ENCODE results near the gene HAO1.

HAO1 gene

GRCh38 chr20:7879883-7880282 lies 60.4 kb downstream of the HAO1 start:
- Histone ChIP-seq H3K4me1 (ENCODE audit: control insufficient read depth in 5 of 5, insufficient read depth in 5 of 5, low read length in 5 of 5) (no peaks in the 10 kb centered on the region), H3K9me3 (ENCODE audit: control insufficient read depth in 5 of 5, low read length in 5 of 5) (no peaks in the 10 kb centered on the region), H3K27ac (ENCODE audit: low read depth, low read length) (no peak overlapping the region), H3K27me3 (ENCODE audit: control insufficient read depth in 5 of 5, insufficient read depth in 4 of 5, low read length in 5 of 5) (peaks cover 0 to 2% (median 0%) of the 10 kb centered on the region in 5 donors), H3K36me3 (ENCODE audit: control insufficient read depth in 5 of 5, insufficient read depth in 5 of 5, low read length in 5 of 5) (no peaks in the 10 kb centered on the region), H3K9ac (ENCODE audit: low read length in 5 of 5) (no peak overlapping the region), H3K4me3 (ENCODE audit: low read depth in 1 of 5, low read length in 5 of 5) (no peak overlapping the region)

GRCh38 chr20:7868108-7868507 lies 72.2 kb downstream of the HAO1 start:
- Histone ChIP-seq H3K27me3 (ENCODE audit: control insufficient read depth in 5 of 5, insufficient read depth in 4 of 5, low read length in 5 of 5) (peaks cover 0 to 2% (median 0%) of the 10 kb centered on the region in 5 donors), H3K27ac (ENCODE audit: low read depth, low read length) (no peak overlapping the region)

GRCh38 chr20:7866285-7866684 lies 74.0 kb downstream of the HAO1 start:
- H3K4me3 ChIP-seq (ENCODE audit: low read depth in 1 of 5, low read length in 5 of 5): no peak overlapping the region
- H3K27ac ChIP-seq (ENCODE audit: low read depth, low read length): no peak overlapping the region
- H3K27me3 ChIP-seq (ENCODE audit: control insufficient read depth in 5 of 5, insufficient read depth in 4 of 5, low read length in 5 of 5): peaks cover 0 to 2% (median 0%) of the 10 kb centered on the region in 5 donors
- H3K36me3 ChIP-seq (ENCODE audit: control insufficient read depth in 5 of 5, insufficient read depth in 5 of 5, low read length in 5 of 5): no peaks in the 10 kb centered on the region
- H3K4me1 ChIP-seq (ENCODE audit: control insufficient read depth in 5 of 5, insufficient read depth in 5 of 5, low read length in 5 of 5): no peaks in the 10 kb centered on the region
- no peaks in the 10 kb centered on the region for H3K9me3 ChIP-seq (ENCODE audit: control insufficient read depth in 5 of 5, low read length in 5 of 5)
- H3K9ac ChIP-seq (ENCODE audit: low read length in 5 of 5): no peak overlapping the region

More at GRCh38 chr20:7868108-7868507, 72.2 kb downstream of the HAO1 start:
- Histone ChIP-seq H3K9me3 (ENCODE audit: control insufficient read depth in 5 of 5, low read length in 5 of 5) (no peaks in the 10 kb centered on the region), H3K4me1 (ENCODE audit: control insufficient read depth in 5 of 5, insufficient read depth in 5 of 5, low read length in 5 of 5) (no peaks in the 10 kb centered on the region), H3K36me3 (ENCODE audit: control insufficient read depth in 5 of 5, insufficient read depth in 5 of 5, low read length in 5 of 5) (no peaks in the 10 kb centered on the region), H3K9ac (ENCODE audit: low read length in 5 of 5) (no peak overlapping the region), H3K4me3 (ENCODE audit: low read depth in 1 of 5, low read length in 5 of 5) (no peak overlapping the region)

DNA sequence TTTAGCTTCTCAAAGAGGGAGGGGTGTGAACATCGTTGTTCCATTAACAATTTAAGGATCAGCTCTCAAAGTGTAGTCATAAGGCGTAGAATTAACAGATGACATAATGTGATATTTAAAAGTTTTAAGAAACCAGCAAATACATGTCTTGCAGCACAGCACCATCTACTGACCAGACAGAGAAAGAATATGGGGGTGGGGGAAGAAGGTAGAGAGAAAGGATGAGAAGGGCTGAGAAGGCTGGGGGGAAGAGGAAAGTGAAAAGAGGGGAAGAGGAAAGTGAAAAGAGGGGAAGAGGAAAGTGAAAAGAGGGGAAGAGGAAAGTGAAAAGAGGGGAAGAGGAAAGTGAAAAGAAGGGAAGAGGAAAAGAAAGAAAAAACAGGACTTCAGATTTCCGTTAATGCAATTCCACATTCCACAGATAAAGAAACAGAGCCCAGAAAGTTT lies 80.9 kb downstream of the HAO1 start:
- H3K27me3 ChIP-seq (ENCODE audit: control insufficient read depth in 5 of 5, insufficient read depth in 4 of 5, low read length in 5 of 5): no peaks in the 10 kb centered on the region
- H3K36me3 ChIP-seq (ENCODE audit: control insufficient read depth in 5 of 5, insufficient read depth in 5 of 5, low read length in 5 of 5): no peaks in the 10 kb centered on the region
- H3K27ac ChIP-seq (ENCODE audit: low read depth, low read length): no peak overlapping the region

GRCh38 chr20:7858734-7859250 lies 81.5 kb downstream of the HAO1 start:
- no peaks in the 10 kb centered on the region for H3K36me3 ChIP-seq (ENCODE audit: control insufficient read depth in 5 of 5, insufficient read depth in 5 of 5, low read length in 5 of 5)
- no peaks in the 10 kb centered on the region for H3K9me3 ChIP-seq (ENCODE audit: control insufficient read depth in 5 of 5, low read length in 5 of 5)
- H3K27me3 ChIP-seq (ENCODE audit: control insufficient read depth in 5 of 5, insufficient read depth in 4 of 5, low read length in 5 of 5): no peaks in the 10 kb centered on the region
- no peak overlapping the region for H3K4me3 ChIP-seq (ENCODE audit: low read depth in 1 of 5, low read length in 5 of 5)
- no peak overlapping the region for H3K9ac ChIP-seq (ENCODE audit: low read length in 5 of 5)
- no peak overlapping the region for H3K27ac ChIP-seq (ENCODE audit: low read depth, low read length)
- H3K4me1 ChIP-seq (ENCODE audit: control insufficient read depth in 5 of 5, insufficient read depth in 5 of 5, low read length in 5 of 5): peaks cover 0 to 7% (median 0%) of the 10 kb centered on the region in 5 donors

More for the DNA sequence above, 80.9 kb downstream of the HAO1 start:
- Histone ChIP-seq H3K9ac (ENCODE audit: low read length in 5 of 5) (no peak overlapping the region), H3K4me1 (ENCODE audit: control insufficient read depth in 5 of 5, insufficient read depth in 5 of 5, low read length in 5 of 5) (peaks cover 0 to 7% (median 0%) of the 10 kb centered on the region in 5 donors), H3K4me3 (ENCODE audit: low read depth in 1 of 5, low read length in 5 of 5) (no peak overlapping the region), H3K9me3 (ENCODE audit: control insufficient read depth in 5 of 5, low read length in 5 of 5) (no peaks in the 10 kb centered on the region)

GRCh38 chr20:7856756-7857155 lies 83.5 kb downstream of the HAO1 start:
- Histone ChIP-seq H3K4me1 (ENCODE audit: control insufficient read depth in 5 of 5, insufficient read depth in 5 of 5, low read length in 5 of 5) (peaks cover 0 to 7% (median 0%) of the 10 kb centered on the region in 5 donors), H3K9ac (ENCODE audit: low read length in 5 of 5) (no peak overlapping the region), H3K27me3 (ENCODE audit: control insufficient read depth in 5 of 5, insufficient read depth in 4 of 5, low read length in 5 of 5) (no peaks in the 10 kb centered on the region)

GRCh38 chr20:7855545-7855944 lies 84.7 kb downstream of the HAO1 start:
- Histone ChIP-seq H3K9me3 (ENCODE audit: control insufficient read depth in 5 of 5, low read length in 5 of 5) (no peaks in the 10 kb centered on the region), H3K9ac (ENCODE audit: low read length in 5 of 5) (no peak overlapping the region), H3K36me3 (ENCODE audit: control insufficient read depth in 5 of 5, insufficient read depth in 5 of 5, low read length in 5 of 5) (no peaks in the 10 kb centered on the region), H3K4me3 (ENCODE audit: low read depth in 1 of 5, low read length in 5 of 5) (no peak overlapping the region), H3K27ac (ENCODE audit: low read depth, low read length) (no peak overlapping the region), H3K27me3 (ENCODE audit: control insufficient read depth in 5 of 5, insufficient read depth in 4 of 5, low read length in 5 of 5) (peaks cover 0 to 3% (median 0%) of the 10 kb centered on the region in 5 donors), H3K4me1 (ENCODE audit: control insufficient read depth in 5 of 5, insufficient read depth in 5 of 5, low read length in 5 of 5) (peaks cover 0 to 7% (median 0%) of the 10 kb centered on the region in 5 donors)

More at GRCh38 chr20:7856756-7857155, 83.5 kb downstream of the HAO1 start:
- Histone ChIP-seq H3K4me3 (ENCODE audit: low read depth in 1 of 5, low read length in 5 of 5) (no peak overlapping the region), H3K36me3 (ENCODE audit: control insufficient read depth in 5 of 5, insufficient read depth in 5 of 5, low read length in 5 of 5) (no peaks in the 10 kb centered on the region), H3K9me3 (ENCODE audit: control insufficient read depth in 5 of 5, low read length in 5 of 5) (no peaks in the 10 kb centered on the region), H3K27ac (ENCODE audit: low read depth, low read length) (no peak overlapping the region)

GRCh38 chr20:7853493-7853892 lies 86.8 kb downstream of the HAO1 start:
- H3K27me3 ChIP-seq (ENCODE audit: control insufficient read depth in 5 of 5, insufficient read depth in 4 of 5, low read length in 5 of 5): peaks cover 0 to 3% (median 0%) of the 10 kb centered on the region in 5 donors
- H3K4me3 ChIP-seq (ENCODE audit: low read depth in 1 of 5, low read length in 5 of 5): no peak overlapping the region
- H3K9ac ChIP-seq (ENCODE audit: low read length in 5 of 5): no peak overlapping the region
- peaks cover 0 to 5% (median 0%) of the 10 kb centered on the region in 5 donors for H3K4me1 ChIP-seq (ENCODE audit: control insufficient read depth in 5 of 5, insufficient read depth in 5 of 5, low read length in 5 of 5)
- H3K9me3 ChIP-seq (ENCODE audit: control insufficient read depth in 5 of 5, low read length in 5 of 5): no peaks in the 10 kb centered on the region
- H3K27ac ChIP-seq (ENCODE audit: low read depth, low read length): no peak overlapping the region
- H3K36me3 ChIP-seq (ENCODE audit: control insufficient read depth in 5 of 5, insufficient read depth in 5 of 5, low read length in 5 of 5): no peaks in the 10 kb centered on the region

DNA sequence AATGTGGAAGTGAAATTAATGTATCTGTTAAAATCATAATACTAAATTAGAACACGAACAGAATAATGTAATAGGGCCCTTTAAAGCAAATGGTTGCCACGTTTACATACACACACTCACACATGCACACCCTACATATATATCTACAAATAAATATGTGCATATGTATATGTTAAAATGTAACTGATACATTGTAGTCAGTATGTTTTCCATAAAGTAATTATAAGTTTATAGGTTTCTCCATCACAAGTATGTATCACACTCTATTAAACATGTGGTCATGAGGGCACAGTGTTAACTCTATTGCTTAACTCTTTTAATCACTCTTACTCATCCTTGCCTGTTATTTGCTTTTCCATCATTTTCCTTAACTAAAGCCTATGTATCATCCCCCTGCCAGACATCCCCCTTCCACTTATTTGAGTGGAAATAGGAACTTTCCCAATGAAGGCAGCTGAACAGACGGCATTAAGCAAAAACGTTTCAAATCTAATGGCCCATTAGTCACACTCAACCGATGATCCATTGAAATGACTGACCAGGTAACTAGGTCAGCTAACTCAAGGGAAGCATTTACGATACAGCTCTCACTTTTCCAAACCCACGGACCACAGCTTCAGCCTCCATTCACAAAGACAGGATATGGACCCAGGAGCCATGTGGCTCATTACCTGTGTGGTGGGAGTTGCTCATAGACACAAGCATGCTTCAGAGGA lies 89.3 kb downstream of the HAO1 start:
- Histone ChIP-seq H3K9me3 (ENCODE audit: control insufficient read depth in 5 of 5, low read length in 5 of 5) (no peaks in the 10 kb centered on the region), H3K9ac (ENCODE audit: low read length in 5 of 5) (no peak overlapping the region), H3K27me3 (ENCODE audit: control insufficient read depth in 5 of 5, insufficient read depth in 4 of 5, low read length in 5 of 5) (peaks cover 0 to 3% (median 0%) of the 10 kb centered on the region in 5 donors), H3K4me3 (ENCODE audit: low read depth in 1 of 5, low read length in 5 of 5) (no peak overlapping the region), H3K27ac (ENCODE audit: low read depth, low read length) (no peak overlapping the region), H3K36me3 (ENCODE audit: control insufficient read depth in 5 of 5, insufficient read depth in 5 of 5, low read length in 5 of 5) (no peaks in the 10 kb centered on the region), H3K4me1 (ENCODE audit: control insufficient read depth in 5 of 5, insufficient read depth in 5 of 5, low read length in 5 of 5) (no peaks in the 10 kb centered on the region)

GRCh38 chr20:7849675-7850074 lies 90.6 kb downstream of the HAO1 start:
- no peaks in the 10 kb centered on the region for H3K4me1 ChIP-seq (ENCODE audit: control insufficient read depth in 5 of 5, insufficient read depth in 5 of 5, low read length in 5 of 5)
- no peaks in the 10 kb centered on the region for H3K9me3 ChIP-seq (ENCODE audit: control insufficient read depth in 5 of 5, low read length in 5 of 5)
- no peak overlapping the region for H3K27ac ChIP-seq (ENCODE audit: low read depth, low read length)
- no peaks in the 10 kb centered on the region for H3K36me3 ChIP-seq (ENCODE audit: control insufficient read depth in 5 of 5, insufficient read depth in 5 of 5, low read length in 5 of 5)
- H3K27me3 ChIP-seq (ENCODE audit: control insufficient read depth in 5 of 5, insufficient read depth in 4 of 5, low read length in 5 of 5): peaks cover 0 to 3% (median 0%) of the 10 kb centered on the region in 5 donors
- no peak overlapping the region for H3K4me3 ChIP-seq (ENCODE audit: low read depth in 1 of 5, low read length in 5 of 5)
- no peak overlapping the region for H3K9ac ChIP-seq (ENCODE audit: low read length in 5 of 5)
